Measurements from ENCODE around the gene RARB. TPM values are rescaled to one million over a fixed set of nuclear protein-coding genes. Genes with fewer than 3 reads are reported as not detected.

RARB gene
- total and polyA plus RNA-seq, 2 experiments from 2014 or later = 0.14 to 0.42 TPM

DNA sequence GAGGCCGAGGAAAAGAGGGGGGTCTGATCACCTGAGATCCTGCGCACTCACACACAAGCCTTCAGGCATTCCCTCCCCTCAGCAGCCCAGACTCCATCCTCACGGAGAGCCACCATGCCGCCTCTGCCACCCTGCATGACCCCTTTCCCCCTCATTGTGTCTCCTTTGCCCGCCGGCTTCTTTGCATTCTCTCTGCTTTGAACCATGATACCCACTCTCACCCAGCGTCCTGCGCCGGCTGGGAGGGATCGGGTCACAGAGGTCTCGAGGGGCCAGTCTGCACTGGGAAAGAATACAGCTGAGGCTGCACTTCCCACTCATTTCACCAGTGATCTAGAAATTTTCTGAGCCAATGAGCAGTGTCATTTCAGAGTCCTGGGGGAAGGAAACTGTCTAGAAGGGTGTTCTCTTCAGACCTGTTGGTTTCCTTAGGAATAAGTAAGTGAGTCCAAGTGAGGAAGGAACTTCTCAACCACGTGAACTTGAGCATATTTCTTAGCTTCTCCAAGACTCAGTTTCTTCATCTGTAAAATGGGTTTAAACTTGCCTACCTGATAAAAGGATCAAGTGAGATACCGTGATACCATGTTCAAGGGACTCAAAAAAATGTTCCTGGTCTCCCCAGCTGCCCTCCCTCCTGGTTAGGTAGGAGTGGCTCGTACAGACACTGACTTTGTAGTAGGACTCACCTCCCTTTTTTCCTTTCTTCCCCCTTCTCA is 139.9 kb downstream of the RARB start:
- no peaks in the 10 kb centered on the region for H3K79me2 ChIP-seq (replicated peaks; ENCODE audit: insufficient read depth)
- no peak for DNase-seq (ENCODE audit: low spot score)
- no peaks in the 10 kb centered on the region for H3F3A ChIP-seq (replicated peaks; ENCODE audit: low read depth)
- Mint-ChIP-seq H3K4me3 (no peak overlapping the region), H3K27me3 (ENCODE audit: insufficient read depth, low read depth, poor library complexity) (peaks cover 12% of the 10 kb centered on the region), H3K4me1 (no peaks in the 10 kb centered on the region; the same call in 1 of the 3 replicates), H3K27ac (no peak overlapping the region), H3K9me3 (no peaks in the 10 kb centered on the region), H3K36me3 (ENCODE audit: low read depth) (no peaks in the 10 kb centered on the region)
- H3K9me2 ChIP-seq (ENCODE audit: insufficient read depth) = no peaks in the 10 kb centered on the region
- no peaks in the 10 kb centered on the region for H4K20me1 ChIP-seq (replicated peaks; ENCODE audit: insufficient read depth)
- no peaks in the 10 kb centered on the region for H3K4me1 ChIP-seq (ENCODE audit: insufficient read depth)
- H2AFZ ChIP-seq = no peak overlapping the region; the same call in 1 of the 2 replicates
- H3K27ac ChIP-seq (ENCODE audit: low read depth) = no peak overlapping the region
- no peak overlapping the region for H3K4me3 ChIP-seq
- H3K36me3 ChIP-seq (ENCODE audit: insufficient read depth) = no peaks in the 10 kb centered on the region
- no peaks in the 10 kb centered on the region for H3K27me3 ChIP-seq (ENCODE audit: insufficient read depth)
- H3K4me2 ChIP-seq = no peak overlapping the region
- ATAC-seq = no peak
- no peak for TF ChIP-seq CREB1 (CRISPR knock-in tag; IDR thresholded peaks at IDR 0.05; ENCODE audit: low read depth)
- TF ChIP-seq EZH2 (IDR thresholded peaks at IDR 0.05; ENCODE audit: low read depth, unreplicated experiment) = no peak
- TF ChIP-seq ZNF462 (CRISPR knock-in tag; IDR thresholded peaks at IDR 0.05) = no peak
- TF ChIP-seq ZNF331 (CRISPR knock-in tag; IDR thresholded peaks at IDR 0.05; ENCODE audit: low read depth) = no peak
- TF ChIP-seq NANOG (IDR thresholded peaks at IDR 0.05; ENCODE audit: borderline replicate concordance) = no peak
- TF ChIP-seq, protein P1, sequence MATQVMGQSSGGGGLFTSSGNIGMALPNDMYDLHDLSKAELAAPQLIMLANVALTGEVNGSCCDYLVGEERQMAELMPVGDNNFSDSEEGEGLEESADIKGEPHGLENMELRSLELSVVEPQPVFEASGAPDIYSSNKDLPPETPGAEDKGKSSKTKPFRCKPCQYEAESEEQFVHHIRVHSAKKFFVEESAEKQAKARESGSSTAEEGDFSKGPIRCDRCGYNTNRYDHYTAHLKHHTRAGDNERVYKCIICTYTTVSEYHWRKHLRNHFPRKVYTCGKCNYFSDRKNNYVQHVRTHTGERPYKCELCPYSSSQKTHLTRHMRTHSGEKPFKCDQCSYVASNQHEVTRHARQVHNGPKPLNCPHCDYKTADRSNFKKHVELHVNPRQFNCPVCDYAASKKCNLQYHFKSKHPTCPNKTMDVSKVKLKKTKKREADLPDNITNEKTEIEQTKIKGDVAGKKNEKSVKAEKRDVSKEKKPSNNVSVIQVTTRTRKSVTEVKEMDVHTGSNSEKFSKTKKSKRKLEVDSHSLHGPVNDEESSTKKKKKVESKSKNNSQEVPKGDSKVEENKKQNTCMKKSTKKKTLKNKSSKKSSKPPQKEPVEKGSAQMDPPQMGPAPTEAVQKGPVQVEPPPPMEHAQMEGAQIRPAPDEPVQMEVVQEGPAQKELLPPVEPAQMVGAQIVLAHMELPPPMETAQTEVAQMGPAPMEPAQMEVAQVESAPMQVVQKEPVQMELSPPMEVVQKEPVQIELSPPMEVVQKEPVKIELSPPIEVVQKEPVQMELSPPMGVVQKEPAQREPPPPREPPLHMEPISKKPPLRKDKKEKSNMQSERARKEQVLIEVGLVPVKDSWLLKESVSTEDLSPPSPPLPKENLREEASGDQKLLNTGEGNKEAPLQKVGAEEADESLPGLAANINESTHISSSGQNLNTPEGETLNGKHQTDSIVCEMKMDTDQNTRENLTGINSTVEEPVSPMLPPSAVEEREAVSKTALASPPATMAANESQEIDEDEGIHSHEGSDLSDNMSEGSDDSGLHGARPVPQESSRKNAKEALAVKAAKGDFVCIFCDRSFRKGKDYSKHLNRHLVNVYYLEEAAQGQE (IDR thresholded peaks at IDR 0.05; ENCODE audit: unreplicated experiment) = no peak
- TF ChIP-seq ETS1 (IDR thresholded peaks at IDR 0.05) = no peak
- TF ChIP-seq STAT1 (IDR thresholded peaks at IDR 0.05; ENCODE audit: unreplicated experiment) = no peak

All from GM23338 (cell line).